Measurements from ENCODE around the gene ADSS1.

Gene ADSS1

DNA sequence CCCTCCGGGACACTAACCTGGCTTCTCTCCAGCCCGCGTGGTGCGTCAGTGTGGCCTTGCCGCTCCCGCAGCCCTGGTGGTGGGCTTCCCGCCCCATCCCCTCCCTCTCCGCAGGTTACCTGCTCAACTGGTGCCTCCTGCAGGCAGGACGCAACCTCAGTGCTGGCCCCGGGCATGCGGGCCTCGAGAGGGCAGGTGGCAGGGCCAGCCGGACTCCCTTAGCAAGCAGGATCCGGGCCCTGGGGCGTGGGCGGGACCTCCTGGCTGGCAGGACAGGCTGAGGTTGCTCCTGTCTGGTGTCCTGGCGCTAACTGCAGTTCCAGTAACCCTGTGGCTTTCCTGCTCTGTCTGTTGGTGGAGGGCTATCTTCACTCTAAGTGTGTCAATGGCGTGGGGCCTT lies 8.6 kb upstream of the ADSS1 start:
- TF ChIP-seq FOXP2 (optimal IDR thresholded peaks at IDR 0.05; ENCODE audit: control extremely low read depth, extremely low read length, insufficient read depth) (no peak), POLR2AphosphoS5 (IDR thresholded peaks at IDR 0.05; ENCODE audit: borderline replicate concordance, low read depth, low read length) (no peak)
- H3K36me3 ChIP-seq (ENCODE audit: insufficient read depth, low read length) = no peaks in the 10 kb centered on the region; the same call in 1 of the 2 replicates
- no peak for DNase-seq (ENCODE audit: low read depth, low spot score)

DNA sequence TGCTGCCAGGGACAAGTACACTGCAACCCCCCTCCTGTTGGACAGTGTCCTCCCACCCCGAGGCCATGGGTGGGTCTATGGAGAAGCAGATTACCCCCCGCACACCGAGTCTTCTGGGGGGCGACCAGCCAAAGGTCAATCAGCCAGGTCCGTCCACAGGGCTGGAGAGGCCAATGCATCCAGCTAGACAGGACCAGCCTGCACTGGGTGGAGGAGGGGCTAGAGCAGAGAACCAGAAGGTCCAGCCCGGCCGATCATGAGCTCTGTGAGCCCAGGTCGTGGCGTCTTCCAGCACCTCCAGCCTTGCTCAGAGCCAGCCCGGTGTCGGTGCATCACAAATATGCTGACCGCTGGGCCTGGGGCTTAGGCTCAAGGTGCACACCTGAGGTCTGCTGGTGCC lies 8.2 kb upstream of the ADSS1 start:
- TF ChIP-seq POLR2AphosphoS5 (IDR thresholded peaks at IDR 0.05; ENCODE audit: borderline replicate concordance, low read depth, low read length) = no peak
- TF ChIP-seq EZH2 (IDR thresholded peaks at IDR 0.05) = no peak
- no peak overlapping the region for H3K27ac ChIP-seq
- H3K36me3 ChIP-seq (ENCODE audit: insufficient read depth, low read length) = no peaks in the 10 kb centered on the region; the same call in 1 of the 2 replicates
- H3K9me3 ChIP-seq (ENCODE audit: low read depth, low read length) = no peaks in the 10 kb centered on the region
- no peak overlapping the region for H3K4me3 ChIP-seq
- DNase-seq (ENCODE audit: low read depth, low spot score) = no peak
- no peak overlapping the region for H3K9ac ChIP-seq (ENCODE audit: insufficient read length)

More for the DNA sequence above, 8.6 kb upstream of the ADSS1 start:
- Histone ChIP-seq H3K9ac (ENCODE audit: insufficient read length) (no peak overlapping the region), H3K9me3 (ENCODE audit: low read depth, low read length) (no peaks in the 10 kb centered on the region), H3K4me3 (no peak overlapping the region), H3K27ac (no peak overlapping the region)

- no peaks in the 10 kb centered on the region; the same call in 1 of the 2 replicates for H3K36me3 ChIP-seq (ENCODE audit: insufficient read depth, low read length)
- no peaks in the 10 kb centered on the region for H3K9me3 ChIP-seq (ENCODE audit: low read depth, low read length)
- H3K27ac ChIP-seq = no peak overlapping the region
- TF ChIP-seq POLR2AphosphoS5 (IDR thresholded peaks at IDR 0.05; ENCODE audit: borderline replicate concordance, low read depth, low read length) = no peak
- TF ChIP-seq FOXP2 (optimal IDR thresholded peaks at IDR 0.05; ENCODE audit: control extremely low read depth, extremely low read length, insufficient read depth) = no peak
- no peak for TF ChIP-seq EZH2 (IDR thresholded peaks at IDR 0.05)
- H3K9ac ChIP-seq (ENCODE audit: insufficient read length) = no peak overlapping the region
- H3K4me3 ChIP-seq = no peak overlapping the region
- DNase-seq (ENCODE audit: low read depth, low spot score) = no peak
Measured at GRCh38 chr14:104717137-104717536, 6.9 kb upstream of the ADSS1 start.

DNA sequence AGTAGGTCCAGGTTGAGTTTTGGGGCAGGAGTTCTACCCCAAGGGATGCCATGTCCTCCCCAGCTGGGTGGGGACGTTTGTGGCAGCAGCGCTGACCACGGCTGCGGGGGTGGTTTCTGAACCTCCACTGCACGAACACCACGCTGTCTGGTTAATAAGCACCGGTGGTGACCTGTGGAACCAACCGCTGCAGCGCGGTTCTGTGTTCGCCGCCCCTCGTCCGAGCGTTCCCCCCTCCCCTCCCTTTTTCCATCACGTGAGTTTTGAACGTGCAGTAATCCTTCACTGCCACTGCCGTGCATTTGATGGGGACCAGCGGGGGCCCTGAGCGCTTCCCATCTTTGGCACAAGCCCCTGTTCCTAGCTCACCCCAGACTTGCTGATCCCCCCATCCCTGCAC lies 6.4 kb upstream of the ADSS1 start:
- no peak overlapping the region for H3K27ac ChIP-seq
- H3K9ac ChIP-seq (ENCODE audit: insufficient read length) = no peak overlapping the region
- H3K36me3 ChIP-seq (ENCODE audit: insufficient read depth, low read length) = no peaks in the 10 kb centered on the region; the same call in 1 of the 2 replicates
- H3K4me3 ChIP-seq = no peak overlapping the region
- DNase-seq (ENCODE audit: low read depth, low spot score) = no peak
- no peaks in the 10 kb centered on the region for H3K9me3 ChIP-seq (ENCODE audit: low read depth, low read length)
- no peak for TF ChIP-seq EZH2 (IDR thresholded peaks at IDR 0.05)
- no peak for TF ChIP-seq POLR2AphosphoS5 (IDR thresholded peaks at IDR 0.05; ENCODE audit: borderline replicate concordance, low read depth, low read length)
- TF ChIP-seq FOXP2 (optimal IDR thresholded peaks at IDR 0.05; ENCODE audit: control extremely low read depth, extremely low read length, insufficient read depth) = no peak

DNA sequence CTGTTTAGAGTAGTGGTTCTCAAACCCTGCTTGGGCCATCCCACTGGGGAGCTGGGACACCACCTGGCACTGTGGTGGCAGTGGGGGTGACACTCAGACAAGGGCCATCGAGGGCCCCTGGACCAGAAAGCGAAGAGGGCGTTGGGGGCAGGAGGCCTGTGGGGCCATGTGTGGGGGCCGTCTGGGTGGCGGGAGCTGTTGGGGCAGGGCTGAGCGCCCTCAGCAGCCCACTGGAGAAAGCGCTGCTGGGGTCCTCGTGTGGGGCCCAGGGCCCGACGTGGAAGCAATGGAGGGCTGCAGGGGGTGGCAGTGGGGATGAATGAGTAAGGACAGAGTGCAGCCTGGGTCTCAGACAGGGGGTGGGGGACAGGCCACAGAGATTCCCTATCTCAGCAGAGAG lies 5.9 kb upstream of the ADSS1 start:
- Histone ChIP-seq H3K9ac (ENCODE audit: insufficient read length) (no peak overlapping the region), H3K4me3 (no peak overlapping the region), H3K9me3 (ENCODE audit: low read depth, low read length) (no peaks in the 10 kb centered on the region), H3K27ac (no peak overlapping the region), H3K36me3 (ENCODE audit: insufficient read depth, low read length) (no peaks in the 10 kb centered on the region; the same call in 1 of the 2 replicates)
- TF ChIP-seq POLR2AphosphoS5 (IDR thresholded peaks at IDR 0.05; ENCODE audit: borderline replicate concordance, low read depth, low read length) = no peak
- TF ChIP-seq FOXP2 (optimal IDR thresholded peaks at IDR 0.05; ENCODE audit: control extremely low read depth, extremely low read length, insufficient read depth) = no peak
- TF ChIP-seq EZH2 (IDR thresholded peaks at IDR 0.05) = no peak
- DNase-seq (ENCODE audit: low read depth, low spot score) = no peak

GRCh38 chr14:104718871-104719270 lies 5.2 kb upstream of the ADSS1 start:
- TF ChIP-seq POLR2AphosphoS5 (IDR thresholded peaks at IDR 0.05; ENCODE audit: borderline replicate concordance, low read depth, low read length) (no peak), EZH2 (IDR thresholded peaks at IDR 0.05) (no peak), FOXP2 (optimal IDR thresholded peaks at IDR 0.05; ENCODE audit: control extremely low read depth, extremely low read length, insufficient read depth) (no peak)
- no peaks in the 10 kb centered on the region for H3K36me3 ChIP-seq (ENCODE audit: insufficient read depth, low read length)
- no peak overlapping the region for H3K4me3 ChIP-seq
- H3K27ac ChIP-seq = no peak overlapping the region
- H3K9me3 ChIP-seq (ENCODE audit: low read depth, low read length) = no peaks in the 10 kb centered on the region
- no peak for DNase-seq (ENCODE audit: low read depth, low spot score)
- no peak overlapping the region for H3K9ac ChIP-seq (ENCODE audit: insufficient read length)

- Histone ChIP-seq H3K27ac (no peak overlapping the region), H3K4me3 (no peak overlapping the region), H3K9me3 (ENCODE audit: low read depth, low read length) (no peaks in the 10 kb centered on the region), H3K9ac (ENCODE audit: insufficient read length) (no peak overlapping the region), H3K36me3 (ENCODE audit: insufficient read depth, low read length) (no peaks in the 10 kb centered on the region)
- TF ChIP-seq POLR2AphosphoS5 (IDR thresholded peaks at IDR 0.05; ENCODE audit: borderline replicate concordance, low read depth, low read length) (no peak), EZH2 (IDR thresholded peaks at IDR 0.05) (no peak), FOXP2 (optimal IDR thresholded peaks at IDR 0.05; ENCODE audit: control extremely low read depth, extremely low read length, insufficient read depth) (no peak)
- DNase-seq (ENCODE audit: low read depth, low spot score) = no peak
Measured at GRCh38 chr14:104719343-104719742, 4.7 kb upstream of the ADSS1 start.

DNA sequence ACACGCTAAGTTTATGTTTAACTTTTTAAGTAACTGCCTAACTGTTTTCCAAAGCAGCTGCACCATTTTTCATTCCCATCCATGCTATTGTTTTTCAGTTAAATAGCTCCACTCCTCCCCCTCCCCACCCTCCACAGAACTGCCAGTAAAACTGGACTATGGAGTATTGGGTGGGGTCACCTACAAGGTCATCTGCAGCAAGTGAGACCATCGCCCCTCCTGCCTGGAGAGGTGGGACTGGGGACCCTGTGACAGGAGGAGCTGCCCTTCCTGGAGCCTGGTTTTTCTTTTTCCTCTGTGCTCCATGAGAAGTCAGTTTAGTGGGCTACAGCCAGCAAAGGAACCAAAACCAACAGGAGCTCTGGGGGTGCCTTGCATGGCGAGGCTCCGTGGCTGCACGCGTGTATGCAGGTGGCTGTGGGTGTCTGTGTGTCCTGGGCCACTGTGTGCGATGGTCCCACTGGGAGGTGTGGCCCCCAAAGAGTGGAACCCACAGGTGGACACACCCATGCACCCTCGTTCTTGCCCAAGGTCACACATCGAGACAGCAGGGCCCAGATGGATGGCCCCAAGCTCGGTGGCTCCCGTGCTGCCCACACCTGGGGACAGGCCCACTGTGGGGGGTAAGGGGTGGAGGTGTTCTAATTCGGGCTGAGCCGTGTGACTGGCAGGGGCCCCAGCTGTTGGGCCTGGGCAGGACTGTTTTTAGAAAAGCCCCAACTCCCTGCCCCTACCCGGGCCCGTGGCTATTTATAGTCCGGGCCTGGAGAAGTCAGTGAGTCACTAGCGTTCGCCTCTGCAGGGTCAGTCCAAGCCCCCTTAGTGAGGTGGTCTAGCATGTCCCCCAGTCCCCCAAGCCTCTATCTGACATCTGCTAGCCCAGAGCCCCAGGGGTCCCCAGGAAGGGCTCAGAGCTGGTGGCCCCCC lies 2.3 kb upstream of the ADSS1 start:
- no peak for TF ChIP-seq FOXP2 (optimal IDR thresholded peaks at IDR 0.05; ENCODE audit: control extremely low read depth, extremely low read length, insufficient read depth)
- no peak for TF ChIP-seq POLR2AphosphoS5 (IDR thresholded peaks at IDR 0.05; ENCODE audit: borderline replicate concordance, low read depth, low read length)
- TF ChIP-seq EZH2 (IDR thresholded peaks at IDR 0.05) = no peak
- DNase-seq (ENCODE audit: low read depth, low spot score) = no peak
- no peaks in the 10 kb centered on the region for H3K36me3 ChIP-seq (ENCODE audit: insufficient read depth, low read length)
- H3K4me3 ChIP-seq = no peak overlapping the region
- no peak overlapping the region for H3K9ac ChIP-seq (ENCODE audit: insufficient read length)
- H3K27ac ChIP-seq = no peak overlapping the region
- H3K9me3 ChIP-seq (ENCODE audit: low read depth, low read length) = no peaks in the 10 kb centered on the region

Data from SK-N-MC (cell line).